Inferior parietal cortex (tissue), 1 donor: ENCODE results near the gene TSPAN32.

Experiments
- DNase-seq: peaks from one replicate; pipeline ENCODE4 v3.0.0-alpha.2; 2016; ENCODE audit errors: extremely low spot score

TSPAN32 gene

DNA sequence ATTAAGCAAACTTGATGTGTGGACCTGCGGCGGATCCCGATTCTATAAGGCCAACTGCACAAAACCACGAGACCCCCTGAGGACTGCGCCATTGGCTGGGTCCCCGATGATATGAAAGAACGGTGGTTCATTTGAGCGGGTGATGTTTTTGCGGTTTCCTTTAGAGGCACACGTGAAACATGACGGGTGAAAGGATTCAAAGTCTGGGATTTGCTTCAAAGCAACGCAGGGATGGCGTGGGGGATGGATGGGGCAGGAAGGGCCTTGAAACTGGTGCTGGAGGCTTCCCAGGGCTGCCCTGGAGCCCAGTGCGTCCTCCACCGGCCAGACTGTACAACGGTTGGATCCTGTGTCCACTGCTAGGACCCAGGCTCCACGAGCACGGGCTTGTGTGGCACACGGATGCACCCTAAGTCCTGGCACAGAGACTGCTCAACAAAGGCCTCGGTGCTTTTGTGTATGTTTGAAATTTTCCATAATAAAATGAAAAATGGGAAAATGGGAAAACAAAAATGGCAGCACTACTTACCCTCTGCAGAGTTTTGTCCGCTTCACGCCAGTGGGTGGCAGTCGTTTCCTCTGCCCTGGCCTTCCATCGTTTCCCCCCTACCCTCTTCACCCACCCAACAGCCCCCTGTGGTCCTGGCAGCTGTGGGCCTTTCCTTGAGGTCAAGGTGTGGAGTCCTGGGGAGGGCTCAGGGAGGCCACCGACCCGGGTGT, 35.1 kb upstream of the TSPAN32 start:
- DNase-seq: no peak

DNA sequence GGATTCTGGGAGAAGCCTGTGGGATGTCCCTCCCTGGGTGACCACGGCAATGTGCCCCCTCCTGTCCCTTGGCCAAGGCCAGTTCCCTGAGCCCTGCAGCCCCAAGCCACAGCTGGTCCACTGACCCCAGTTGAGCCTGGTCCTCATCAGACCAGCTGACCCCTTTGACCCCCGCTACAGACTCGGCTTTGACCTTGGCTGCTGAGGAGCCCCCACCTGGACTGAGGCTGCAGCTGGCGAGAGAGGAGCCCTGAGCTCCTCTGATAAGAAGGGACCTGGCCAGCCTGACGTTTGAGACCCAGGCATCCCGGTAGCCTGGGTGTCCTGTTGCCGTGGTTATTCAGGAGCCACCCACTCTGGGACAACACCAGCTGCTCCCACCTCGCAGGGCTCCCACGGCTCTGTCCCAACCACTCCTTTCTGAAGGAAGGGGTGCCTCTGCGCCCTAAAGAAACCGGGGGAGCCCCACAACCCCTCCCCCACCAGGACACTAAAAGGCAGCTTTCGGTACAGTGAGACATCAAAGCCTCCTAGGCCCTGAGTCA, 34.4 kb upstream of the TSPAN32 start:
- no peak for DNase-seq

DNA sequence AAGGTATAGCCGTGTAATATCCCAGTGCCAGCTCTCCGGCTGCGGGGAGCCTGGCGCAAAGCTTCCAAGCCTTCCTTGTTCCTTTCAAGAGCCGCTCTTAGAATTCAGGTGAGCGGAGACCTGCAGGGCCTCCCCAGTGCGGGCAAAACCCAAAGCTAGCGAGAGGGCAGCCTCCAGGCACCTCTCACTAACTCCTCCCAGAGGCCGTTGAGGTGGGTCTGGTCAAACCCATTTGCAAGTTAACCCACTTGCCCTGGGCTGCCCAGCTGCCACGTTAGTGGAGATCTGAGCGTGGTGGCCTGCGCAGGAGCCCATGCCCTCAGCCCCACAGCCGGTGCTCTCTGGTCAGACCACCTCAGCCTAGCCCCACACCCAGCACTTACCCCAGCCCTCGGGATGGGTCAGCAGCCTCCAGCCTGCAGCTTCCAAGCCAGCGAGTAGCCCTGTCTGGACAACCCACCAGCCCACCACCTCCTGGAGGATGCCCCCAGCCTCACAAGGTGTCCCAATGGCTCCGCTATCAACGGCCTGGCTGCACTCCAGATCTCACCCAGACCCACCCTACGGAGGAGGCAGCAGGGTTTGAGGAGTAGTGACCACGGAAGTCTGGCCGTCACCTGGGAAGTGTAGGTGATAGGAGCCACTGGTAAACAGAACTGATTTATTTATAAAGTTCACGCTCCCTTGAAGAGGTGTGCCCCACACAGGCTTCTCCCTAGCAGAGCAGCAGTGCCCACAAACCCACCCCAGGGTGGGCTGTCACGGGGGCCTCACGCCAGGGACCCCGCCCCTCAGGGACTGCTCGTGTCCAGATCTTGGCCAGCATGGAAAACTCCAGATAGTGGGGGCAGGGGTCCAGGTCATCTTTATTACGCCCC, 33.7 kb upstream of the TSPAN32 start:
- no peak for DNase-seq

DNA sequence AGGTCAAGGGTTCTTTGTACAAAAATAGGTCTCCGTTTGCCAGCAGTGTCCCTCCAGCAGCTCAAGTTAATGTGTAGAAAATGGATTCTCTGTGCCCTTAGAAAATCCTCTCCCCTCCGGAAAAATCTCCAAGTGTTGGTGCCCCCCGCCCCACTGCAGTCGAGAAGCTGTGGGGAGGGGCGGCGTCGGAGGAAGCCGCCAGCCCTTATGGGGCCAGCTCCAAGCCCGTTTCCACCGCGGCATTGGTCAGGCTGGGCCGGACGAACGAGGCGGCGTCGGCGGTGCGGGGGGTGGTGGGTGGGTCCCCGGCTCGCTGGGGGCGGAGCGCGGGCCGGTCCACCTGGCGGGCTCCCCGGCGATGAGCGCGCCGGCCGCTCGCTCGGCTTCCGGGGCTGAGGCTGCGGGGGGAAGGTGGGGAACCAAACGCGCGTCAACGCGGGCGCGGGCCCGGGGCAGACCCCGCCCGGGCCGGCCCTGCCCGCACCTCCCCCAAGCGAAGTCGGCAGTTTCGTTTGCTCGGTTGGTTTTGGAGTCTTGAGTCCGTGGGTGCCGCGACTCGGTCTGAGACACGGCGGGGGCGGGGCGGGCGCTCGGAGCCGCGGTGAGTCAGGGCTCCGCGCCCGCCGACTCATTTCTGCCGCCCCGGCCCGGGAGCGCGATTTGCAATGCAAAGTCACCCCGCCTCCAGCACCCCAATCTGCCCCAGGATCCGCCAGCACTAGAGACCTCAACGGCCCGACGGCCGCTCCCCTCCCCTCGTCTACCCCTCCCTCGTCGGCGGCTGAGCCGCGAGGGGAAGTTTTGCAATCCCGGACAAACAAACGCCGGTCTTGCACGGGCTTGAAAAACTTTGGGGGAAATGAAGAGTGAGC, 32.8 kb upstream of the TSPAN32 start:
- no peak for DNase-seq

DNA sequence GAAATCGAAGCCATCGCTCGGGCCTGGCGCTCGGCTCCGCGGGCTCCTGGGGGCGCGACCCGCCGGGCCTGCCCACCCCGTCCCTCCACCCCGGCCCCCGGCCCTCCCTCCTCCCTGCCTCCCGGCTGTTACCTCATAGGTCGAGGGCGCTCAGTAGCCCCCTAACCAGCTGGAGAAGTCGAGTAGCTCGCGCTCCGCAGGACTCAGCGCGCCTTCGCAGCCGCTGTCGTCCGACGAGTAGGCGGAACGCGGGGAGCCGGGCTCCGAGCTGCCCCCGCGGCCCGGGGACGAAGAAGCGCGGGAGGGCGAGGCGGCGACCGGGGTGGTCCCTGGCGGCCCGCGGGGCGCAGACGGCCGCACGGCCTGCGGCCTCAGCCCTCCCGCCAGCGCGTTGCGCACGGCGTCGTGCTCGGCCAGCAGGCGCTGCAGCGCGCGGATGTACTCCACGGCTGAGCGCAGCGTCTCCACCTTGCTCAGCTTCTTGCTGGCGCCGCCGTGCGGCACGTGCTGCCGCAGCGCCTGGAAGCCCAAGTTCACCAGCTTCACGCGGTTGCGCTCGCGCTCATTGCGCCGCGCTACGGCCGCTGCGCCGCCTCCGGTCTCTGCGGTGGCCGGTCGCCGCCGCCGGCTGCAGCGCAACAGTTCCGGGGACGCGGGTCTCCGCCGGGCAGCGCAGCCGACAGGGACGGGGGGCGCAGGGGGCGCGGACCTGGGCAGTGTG, 32.1 kb upstream of the TSPAN32 start:
- no peak for DNase-seq

DNA sequence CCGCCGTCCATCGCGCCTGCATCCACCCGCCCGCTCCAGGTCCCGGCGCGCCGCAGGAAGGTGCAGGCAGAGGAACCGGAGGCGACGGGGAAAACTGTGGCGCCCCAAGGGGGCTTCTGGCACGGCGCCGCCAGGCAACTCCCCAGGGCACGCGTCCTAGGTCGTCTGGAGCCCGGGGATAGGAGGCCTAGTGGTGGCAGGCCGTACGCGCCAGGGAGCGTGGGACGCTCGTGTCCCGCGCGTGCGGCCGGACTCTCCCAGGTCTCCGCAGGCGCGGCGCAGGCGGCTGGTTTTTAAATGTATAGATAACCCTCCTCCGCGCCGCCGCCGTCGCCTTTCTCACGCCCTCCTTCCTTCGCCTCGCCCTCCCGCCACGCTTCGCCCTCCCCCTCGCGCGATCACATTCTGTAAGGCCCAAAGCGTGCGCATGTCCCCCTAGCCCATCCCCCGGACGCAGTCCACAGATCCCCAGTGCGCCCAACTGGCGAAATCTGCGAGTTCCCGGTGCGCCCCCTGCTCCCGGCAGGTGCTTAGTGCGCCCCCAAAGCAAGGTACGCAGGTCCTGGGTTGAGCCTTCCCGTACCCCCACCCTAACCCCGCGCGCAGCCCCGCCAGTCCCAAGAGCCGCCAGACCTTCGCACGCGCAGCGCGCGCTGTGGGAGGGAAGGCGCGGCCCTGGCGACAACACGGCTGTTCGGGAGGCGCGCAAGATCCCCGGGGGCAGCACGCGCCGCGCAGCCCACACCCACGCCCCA, 31.3 kb upstream of the TSPAN32 start, which contains the start of gene ASCL2:
TSS of gene ASCL2 (minus strand) at position 267 of the 755 bp plus-strand sequence. CDS start at position 11, 256 bp downstream.
- DNase-seq: no peak

- no peak for DNase-seq
Observed at GRCh38 chr11:2271077-2271326, 30.8 kb upstream of the TSPAN32 start.

GRCh38 chr11:2271327-2272227, 30.2 kb upstream of the TSPAN32 start:
- DNase-seq: no peak

DNA sequence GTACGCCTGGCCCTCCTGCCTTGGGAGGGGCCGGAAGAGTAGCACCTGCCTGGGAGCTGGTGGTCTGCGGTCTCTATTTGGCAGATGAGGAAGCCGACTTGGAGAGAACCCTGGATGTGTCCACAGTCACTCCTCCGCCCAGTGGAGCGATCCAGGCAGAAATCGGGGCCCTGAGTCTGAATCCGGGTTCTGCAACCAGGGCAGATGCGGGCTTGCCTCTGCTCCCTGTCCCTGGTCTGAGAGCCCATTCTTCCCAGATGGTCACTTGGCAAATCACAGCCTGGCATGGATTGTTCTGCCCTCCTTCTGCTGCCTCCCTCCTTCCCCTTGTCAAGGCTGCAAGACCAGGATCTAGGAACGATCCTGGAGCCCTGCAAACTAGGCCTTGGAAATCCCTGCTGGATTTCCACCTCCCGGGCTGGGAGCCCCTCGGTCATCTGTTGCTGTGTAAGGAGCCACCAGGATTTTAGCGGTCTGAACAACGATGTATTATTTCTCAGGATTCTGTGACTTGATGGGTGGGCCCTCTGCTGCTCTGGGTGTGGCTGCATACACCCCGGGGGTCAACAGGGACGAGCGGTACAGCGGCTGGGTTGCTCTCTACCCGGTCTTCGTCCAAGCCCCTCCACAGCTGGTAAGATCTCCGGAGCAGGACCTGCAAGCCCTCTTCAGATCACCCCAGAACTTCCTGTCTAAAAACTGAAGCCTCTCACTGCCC, 29.4 kb upstream of the TSPAN32 start:
- no peak for DNase-seq

- DNase-seq: no peak
Observed at GRCh38 chr11:2272946-2273280, 28.9 kb upstream of the TSPAN32 start.

GRCh38 chr11:2273311-2273710, 28.5 kb upstream of the TSPAN32 start:
- no peak for DNase-seq

- no peak for DNase-seq
Observed at GRCh38 chr11:2273771-2274170, 28.0 kb upstream of the TSPAN32 start.

DNA sequence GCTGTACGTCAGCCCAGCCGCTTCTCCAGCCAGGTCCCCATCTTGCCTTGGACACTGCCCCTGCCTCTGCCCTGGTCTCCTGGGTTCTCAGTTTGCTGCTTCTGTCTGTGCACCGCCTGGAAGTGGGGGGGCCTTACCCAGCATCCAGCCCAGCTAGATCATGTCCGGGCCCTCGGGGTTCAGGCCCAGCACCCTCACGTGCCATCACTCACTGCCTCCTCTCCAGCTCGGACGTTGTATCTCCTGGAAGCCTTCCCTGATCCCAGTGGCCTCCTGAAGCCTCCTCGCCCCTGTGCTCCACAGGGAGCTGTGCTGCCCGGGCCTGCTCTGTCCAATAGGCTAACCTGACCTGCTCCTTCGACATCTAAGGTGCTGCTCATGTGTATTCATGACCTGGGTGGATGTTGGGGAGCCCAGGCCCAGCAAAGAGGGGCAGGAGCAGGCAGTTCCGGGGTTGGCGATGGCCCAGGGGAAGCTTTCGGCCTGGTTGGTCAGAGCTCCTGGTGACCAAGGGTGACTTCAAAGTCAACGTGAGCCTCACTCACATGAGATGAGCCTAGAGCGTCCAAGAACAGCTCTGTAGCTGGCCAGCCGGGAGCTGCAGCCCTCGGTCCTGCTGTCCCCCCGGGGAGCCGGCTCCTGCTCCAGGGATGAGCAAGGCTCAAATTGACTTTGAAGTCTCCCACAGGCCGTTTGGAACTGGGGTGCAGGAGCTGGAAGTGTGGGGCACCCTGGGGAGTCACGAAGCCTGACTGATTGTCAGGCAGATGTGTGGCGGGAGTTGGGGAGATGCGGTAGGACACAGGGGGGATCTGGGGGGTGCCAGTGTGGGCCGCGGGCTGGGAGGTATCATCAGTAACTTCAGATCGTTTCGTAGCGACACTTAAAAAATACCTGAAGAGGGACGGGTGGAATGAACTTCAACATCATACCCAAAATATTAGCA, 26.2 kb upstream of the TSPAN32 start:
- no peak for DNase-seq

DNA sequence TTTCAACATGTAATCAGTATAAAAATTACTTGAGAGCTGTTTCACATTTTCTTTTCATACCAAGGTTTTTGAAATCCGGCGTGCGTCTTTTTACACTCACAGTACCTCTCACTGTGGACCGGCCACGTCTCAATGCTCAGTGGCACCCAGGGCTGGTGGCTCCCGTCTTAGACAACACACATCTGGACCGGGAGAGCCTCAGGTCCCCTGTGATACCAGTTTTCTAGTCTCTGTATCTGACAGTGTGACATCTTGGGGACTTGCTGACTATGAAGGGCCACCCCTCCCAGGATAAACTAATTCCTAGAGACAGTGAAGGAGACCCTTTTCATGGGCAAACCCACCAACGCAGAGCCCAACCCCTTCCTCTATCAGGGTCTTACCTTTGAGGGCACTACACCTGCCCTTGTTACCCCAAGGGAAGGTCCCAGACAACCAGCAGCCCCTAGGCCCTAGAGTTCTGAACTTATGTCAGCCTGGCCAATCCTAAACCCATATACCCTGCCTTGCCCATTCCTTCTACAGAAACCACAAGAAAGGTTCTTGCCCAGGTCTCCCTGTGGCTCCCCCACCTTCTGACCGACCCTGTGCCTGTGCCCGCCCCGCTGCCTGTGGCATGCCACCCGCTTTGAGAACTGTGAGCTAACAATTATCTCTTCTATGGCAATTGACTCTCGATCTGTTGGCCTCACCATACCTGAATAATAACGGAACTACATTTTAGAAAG, 25.4 kb upstream of the TSPAN32 start:
- no peak for DNase-seq

DNA sequence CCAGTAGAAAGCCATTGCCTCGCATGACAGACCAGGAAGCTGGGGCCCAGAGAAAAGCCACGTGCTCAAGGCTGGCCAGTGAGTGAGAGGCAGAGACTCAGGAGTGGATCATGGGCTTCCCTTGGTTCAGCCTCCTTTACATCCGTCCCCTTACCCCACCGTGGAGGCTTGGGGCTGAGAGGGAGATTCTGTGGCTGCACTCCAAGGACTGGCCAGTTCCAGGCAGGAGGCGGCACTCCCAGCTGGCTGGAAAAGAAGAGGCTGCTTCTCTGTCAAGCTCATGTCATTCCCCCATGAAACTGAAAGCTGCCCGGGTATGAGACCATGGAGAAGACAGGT, 24.8 kb upstream of the TSPAN32 start:
- DNase-seq: no peak

- DNase-seq: no peak
Observed at GRCh38 chr11:2277933-2278523, 23.8 kb upstream of the TSPAN32 start.

GRCh38 chr11:2280208-2280607, 21.6 kb upstream of the TSPAN32 start:
- DNase-seq: no peak
